Stimulated activated CD8-positive, alpha-beta memory T cell treated with anti-CD3 and anti-CD28 coated beads, Interleukin-15, amount 100 ng/mL, for 1 hour (primary cell): ENCODE results near the gene EVPL.

ENCODE experiments used
- DNase-seq: peaks from one replicate; pipeline ENCODE4 v3.0.0-alpha.2; 2020; ENCODE audit warnings: low read depth

The EVPL gene

DNA sequence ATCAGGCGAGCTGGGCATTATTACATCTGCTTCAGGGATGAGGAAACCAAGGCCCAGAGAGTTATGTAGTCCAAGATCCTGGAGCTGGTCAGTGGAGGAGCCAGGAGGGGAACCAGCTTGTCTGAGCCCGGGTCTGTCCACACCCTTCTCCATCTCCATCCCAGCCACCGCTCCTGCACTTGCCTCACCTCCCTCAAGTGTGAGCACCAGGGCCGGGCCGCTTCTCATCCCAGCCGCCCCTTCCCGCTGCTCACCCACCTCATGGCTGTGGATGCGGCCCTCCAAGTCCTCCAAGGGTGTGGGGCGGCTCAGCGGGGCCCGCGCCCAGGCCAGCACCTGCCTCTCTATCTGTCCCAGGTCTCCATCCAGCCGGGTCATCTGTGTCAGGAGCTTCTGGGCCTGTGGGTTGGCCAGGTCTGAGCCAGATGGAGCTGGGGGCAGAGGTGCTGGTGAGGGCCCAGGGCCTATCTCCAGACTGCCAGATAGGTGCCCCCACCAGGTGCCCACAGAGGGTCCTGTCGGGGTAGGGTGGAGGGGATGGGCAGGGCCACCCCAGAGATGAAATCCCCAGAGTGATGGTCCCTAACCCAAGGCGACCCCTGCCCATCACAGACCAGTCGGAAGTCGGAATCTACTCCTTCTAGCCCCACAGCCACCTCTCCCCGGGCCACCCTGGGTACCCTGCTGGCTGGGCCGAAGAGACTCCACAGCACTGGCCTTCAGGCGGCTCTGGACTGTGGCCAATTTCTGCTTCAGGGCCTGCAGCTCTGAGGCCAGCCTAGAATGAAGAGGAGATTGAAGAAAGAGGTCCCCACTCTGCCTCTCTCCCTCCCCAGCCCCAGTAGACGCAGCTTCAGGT, 9.4 kb downstream of the EVPL start:
- no peak for DNase-seq

GRCh38 chr17:76014925-76015261, 12.2 kb downstream of the EVPL start:
- DNase-seq, result no peak

GRCh38 chr17:76014100-76014924, 12.8 kb downstream of the EVPL start:
- DNase-seq, result peak; percentile 57

GRCh38 chr17:76013377-76013932, 13.7 kb downstream of the EVPL start:
- DNase-seq, result no peak

DNA sequence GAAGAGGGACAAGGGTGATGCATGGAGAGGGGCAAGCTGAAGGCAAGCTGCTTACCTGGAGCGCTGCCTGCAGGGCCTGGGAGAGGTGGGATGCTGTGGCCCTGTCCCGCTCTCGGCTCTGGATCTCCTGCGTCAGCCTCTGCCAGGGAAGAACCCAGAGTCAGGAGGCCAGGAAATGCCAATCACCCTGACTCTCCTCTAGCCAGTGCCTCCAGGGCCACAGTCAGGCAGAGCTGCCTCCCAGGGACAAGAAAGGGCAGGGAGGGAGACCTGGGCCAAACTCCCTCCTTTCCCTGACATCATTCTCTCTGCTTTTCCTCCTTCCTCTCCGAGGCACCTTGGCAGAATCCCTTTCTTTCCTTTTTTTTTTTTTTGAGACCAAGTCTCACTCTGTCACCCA, 15.2 kb downstream of the EVPL start:
- DNase-seq, result no peak

DNA sequence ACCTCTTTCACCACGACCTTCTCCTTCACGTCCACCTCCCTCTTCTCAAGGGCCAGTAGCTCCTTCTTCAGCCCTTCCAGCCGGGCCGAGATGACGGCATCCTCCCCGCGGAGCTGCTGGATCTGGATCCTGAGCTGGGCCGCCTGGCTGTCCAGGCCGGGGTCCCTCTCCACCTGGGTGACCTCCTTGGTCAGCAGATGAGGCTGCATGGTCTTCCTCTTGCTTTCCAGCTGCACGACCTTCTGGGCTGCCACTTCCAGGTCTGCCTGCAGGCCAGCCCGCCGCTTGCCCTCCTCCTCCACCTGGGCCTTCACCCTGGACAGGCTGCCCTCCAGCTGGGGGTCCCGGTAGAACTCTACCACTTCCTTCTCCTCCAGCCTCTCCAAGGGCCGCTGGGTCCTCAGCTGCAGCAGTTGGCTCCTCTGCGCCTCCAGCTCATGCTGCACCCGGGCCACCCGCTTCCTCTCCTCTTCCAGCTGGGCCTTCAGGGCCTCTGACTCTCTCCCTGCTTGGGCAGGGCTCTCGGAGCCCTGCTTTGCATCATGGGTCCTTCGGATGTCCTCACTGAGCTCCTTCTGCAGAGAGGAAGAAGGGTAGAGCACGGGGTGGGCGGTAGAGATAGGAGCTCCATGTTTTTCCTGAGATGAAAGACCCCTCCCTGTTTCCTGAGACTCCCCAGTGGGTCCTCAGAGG, 17.0 kb downstream of the EVPL start:
- no peak for DNase-seq

GRCh38 chr17:76009447-76009846, 17.7 kb downstream of the EVPL start:
- DNase-seq, result no peak

DNA sequence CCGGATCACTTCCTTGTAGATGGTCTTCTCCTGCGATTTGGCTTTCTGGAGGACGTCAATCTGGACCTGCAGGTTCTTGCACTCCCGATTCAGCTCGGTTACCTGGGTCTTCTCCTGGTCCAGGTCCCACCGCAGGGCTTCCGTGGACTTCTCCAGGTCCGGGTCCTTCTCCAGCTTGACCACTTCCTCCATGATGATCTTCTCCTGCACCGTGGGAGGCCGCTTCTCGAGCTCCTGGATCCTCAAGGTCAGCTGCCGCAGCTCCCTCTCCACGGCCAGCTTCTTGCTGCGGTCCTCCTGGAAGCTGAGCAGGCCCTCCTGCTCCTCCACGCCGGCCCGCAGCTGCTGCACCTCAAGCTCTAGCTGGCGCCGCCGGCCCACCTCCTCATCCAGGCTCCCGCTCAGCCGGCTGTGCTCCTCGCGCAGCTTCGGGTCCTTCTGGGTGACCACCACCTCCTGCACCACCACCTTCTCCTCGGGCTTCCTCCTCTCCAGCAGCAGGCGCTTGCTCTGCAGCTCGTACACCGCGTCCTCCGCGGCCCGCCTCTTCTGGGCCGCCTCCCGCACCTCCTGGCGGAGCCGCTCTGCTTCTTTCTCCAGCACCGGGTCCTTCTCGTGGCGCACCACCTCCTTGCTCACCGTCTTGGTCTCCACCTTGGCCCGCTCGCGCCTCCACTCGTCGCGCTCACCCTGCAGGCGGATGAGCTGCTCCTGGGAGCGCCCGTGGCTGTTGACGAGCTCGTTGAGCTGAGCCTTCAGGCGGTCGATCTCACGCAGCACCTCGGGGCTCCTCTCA, 18.3 kb downstream of the EVPL start:
- DNase-seq, result no peak

GRCh38 chr17:76008208-76008607, 18.9 kb downstream of the EVPL start:
- DNase-seq, result no peak

DNA sequence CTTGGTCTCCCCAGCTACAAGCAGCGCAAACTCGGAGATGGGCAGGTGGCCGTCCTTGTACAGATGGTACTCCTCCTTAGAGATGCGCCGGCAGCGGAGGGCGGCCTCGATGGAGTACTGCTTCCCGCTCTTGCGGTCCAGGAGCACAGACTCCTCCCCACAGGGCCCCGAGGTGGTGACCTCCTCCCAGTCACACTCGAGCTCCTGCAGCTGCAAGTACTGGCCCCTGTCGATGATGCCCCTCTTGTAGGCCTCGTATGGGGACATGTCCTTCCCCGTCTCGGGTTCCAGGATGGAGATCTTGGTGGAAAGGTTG, 19.3 kb downstream of the EVPL start:
- DNase-seq, result no peak

- no peak for DNase-seq
These were observed 19.8 kb downstream of the EVPL start for GRCh38 chr17:76007131-76007849.

DNA sequence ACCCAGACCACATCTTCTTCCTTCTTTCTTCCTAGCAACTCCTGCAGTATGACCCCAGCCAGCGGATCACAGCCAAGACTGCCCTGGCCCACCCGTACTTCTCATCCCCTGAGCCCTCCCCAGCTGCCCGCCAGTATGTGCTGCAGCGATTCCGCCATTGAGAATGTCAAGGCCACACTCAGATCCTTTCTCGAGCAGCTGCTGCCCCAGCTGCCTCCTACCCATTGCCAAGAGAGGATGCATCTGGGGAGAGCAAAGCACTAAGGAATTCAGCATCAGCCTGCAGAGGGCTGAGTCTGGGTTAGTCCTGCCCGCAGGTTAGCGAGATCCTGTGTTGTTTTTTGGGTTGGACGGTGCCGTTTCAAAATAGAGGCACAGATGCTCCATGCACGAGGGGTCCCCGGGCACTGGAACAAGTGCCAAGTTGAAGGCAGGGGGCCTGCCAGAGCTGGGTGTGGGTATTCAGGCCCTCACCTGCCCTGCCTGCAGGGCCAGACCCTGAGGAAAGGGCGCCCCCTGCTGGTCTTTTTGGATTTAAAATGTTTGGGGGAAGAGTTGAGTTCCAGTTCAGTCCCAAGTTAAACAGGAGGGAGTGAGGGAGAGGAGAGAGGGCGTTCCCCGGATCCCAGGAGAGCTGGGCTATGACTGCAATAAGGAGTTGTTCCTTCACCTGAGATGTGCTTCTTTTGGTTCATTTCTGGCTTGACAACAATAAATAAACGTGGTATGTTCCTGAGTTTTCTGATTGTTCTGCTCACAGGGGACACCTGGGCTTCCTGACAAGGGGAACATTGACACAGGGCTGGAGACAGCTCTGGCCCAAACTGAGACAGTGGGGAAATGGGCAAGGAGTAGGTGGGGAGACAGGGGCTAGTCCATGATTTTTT, 21.6 kb downstream of the EVPL start:
- peak; percentile 73 for DNase-seq

DNA sequence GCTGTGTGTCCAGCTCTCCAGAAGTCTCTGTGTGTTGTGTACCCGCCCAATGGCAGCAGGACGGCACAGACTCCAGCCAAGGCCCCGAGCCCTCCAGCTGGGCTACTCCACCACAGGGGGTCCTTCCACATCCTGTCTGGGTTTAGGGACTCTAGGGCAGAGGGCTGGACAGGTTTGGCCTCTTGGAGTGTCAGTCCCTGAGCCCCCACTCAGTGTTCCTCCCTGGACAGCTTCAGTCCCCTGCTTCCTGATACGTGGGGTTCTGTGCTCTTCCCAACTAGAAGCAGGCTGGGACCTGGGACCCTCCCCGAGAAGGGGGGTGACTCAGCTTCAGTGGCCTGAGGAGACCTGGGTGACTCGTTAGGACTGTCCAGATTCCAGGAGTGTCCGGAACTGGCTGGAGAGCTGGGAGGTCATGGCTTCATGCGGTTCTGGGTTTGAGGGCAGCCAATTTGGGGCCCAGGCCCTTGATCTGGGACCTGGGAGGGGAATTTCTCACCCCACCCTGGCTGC, 22.3 kb downstream of the EVPL start:
- no peak for DNase-seq

DNA sequence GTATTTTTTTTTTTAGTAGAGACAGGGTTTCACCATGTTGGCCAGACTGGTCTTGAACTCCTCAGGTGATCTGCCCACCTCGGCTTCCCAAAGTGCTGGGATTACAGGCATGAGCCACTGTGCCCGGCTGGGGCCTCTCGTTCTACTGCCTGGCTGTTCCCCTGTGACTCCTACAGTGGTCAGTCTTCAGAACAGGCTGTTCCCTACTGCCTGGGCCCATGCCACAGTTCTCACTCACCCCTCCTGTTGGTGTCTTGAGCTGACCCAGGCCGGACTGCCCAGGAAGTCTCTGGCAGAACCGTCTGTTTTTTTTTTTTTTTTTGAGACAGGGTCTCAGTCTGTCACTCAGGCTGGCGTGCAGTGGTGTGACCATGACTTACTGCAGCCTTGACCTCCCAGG, 23.2 kb downstream of the EVPL start:
- DNase-seq, result no peak

DNA sequence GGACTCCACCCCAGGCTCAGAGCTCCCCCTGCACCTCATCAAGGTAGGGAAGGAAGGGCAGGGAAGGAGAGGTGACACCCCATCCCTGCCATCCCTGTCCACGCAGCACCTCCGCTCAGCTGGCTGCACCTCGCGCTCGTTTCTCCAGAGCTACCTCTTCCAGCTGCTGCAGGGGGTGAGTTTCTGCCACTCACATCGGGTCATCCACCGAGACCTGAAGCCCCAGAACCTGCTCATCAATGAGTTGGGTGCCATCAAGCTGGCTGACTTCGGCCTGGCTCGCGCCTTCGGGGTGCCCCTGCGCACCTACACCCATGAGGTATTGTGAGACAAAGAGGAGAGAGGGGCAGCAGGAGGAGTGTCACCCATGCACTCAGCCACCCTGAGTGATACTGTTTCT, 25.0 kb downstream of the EVPL start:
- DNase-seq, result no peak

- DNase-seq, result no peak
These were observed 26.2 kb downstream of the EVPL start, which contains the start of gene CDK3 for GRCh38 chr17:76000755-76001521. CDK3 (plus strand) TSS chr17:76000855; CDS start chr17:76001426, 571 bp downstream.

GRCh38 chr17:76000016-76000754, 26.9 kb downstream of the EVPL start:
- DNase-seq, result peak; percentile 20

- no peak for DNase-seq
These were observed 28.7 kb downstream of the EVPL start for GRCh38 chr17:75998327-75998795.
